ENCODE measurements around the gene DAG1. TPM values are rescaled to one million over a fixed set of nuclear protein-coding genes. Genes with fewer than 3 reads are reported as not detected.

DAG1 gene
- total and polyA plus RNA-seq, 10 of the 15 experiments (the other 5 are each of a cell fraction or from before 2014, with no cell fraction given): 0.33 to 16.3 (median 9.2) TPM

GRCh38 chr3:49434731-49435130 lies 35.3 kb upstream of the DAG1 start:
- TF ChIP-seq ZNF207 (IDR thresholded peaks at IDR 0.05; ENCODE audit: borderline replicate concordance) (no peak), EZH2 (IDR thresholded peaks at IDR 0.05; ENCODE audit: borderline replicate concordance, control insufficient read depth, low read depth, low read length) (no peak), RAD51 (IDR thresholded peaks at IDR 0.05) (no peak), PRDM15 (CRISPR knock-in tag; IDR thresholded peaks at IDR 0.05) (no peak), RAD21 (IDR thresholded peaks at IDR 0.05; ENCODE audit: insufficient read depth, low read depth, low read length) (no peak), ZZZ3 (IDR thresholded peaks at IDR 0.05; ENCODE audit: control insufficient read depth, insufficient read length, low read depth) (no peak), YY1 (IDR thresholded peaks at IDR 0.05; ENCODE audit: low read depth, low read length) (no peak), EGR1 (IDR thresholded peaks at IDR 0.05; ENCODE audit: borderline replicate concordance in 1 of 2, low read depth in 2 of 2, low read length in 2 of 2) (no peak), CEBPB (IDR thresholded peaks at IDR 0.05; ENCODE audit: borderline replicate concordance in 1 of 2, low read depth in 2 of 2, low read length in 2 of 2) (no peak), HDGF (IDR thresholded peaks at IDR 0.05) (no peak)
- TF ChIP-seq, protein P1, sequence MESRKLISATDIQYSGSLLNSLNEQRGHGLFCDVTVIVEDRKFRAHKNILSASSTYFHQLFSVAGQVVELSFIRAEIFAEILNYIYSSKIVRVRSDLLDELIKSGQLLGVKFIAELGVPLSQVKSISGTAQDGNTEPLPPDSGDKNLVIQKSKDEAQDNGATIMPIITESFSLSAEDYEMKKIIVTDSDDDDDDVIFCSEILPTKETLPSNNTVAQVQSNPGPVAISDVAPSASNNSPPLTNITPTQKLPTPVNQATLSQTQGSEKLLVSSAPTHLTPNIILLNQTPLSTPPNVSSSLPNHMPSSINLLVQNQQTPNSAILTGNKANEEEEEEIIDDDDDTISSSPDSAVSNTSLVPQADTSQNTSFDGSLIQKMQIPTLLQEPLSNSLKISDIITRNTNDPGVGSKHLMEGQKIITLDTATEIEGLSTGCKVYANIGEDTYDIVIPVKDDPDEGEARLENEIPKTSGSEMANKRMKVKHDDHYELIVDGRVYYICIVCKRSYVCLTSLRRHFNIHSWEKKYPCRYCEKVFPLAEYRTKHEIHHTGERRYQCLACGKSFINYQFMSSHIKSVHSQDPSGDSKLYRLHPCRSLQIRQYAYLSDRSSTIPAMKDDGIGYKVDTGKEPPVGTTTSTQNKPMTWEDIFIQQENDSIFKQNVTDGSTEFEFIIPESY (IDR thresholded peaks at IDR 0.05): no peak
- TF ChIP-seq, protein P2, sequence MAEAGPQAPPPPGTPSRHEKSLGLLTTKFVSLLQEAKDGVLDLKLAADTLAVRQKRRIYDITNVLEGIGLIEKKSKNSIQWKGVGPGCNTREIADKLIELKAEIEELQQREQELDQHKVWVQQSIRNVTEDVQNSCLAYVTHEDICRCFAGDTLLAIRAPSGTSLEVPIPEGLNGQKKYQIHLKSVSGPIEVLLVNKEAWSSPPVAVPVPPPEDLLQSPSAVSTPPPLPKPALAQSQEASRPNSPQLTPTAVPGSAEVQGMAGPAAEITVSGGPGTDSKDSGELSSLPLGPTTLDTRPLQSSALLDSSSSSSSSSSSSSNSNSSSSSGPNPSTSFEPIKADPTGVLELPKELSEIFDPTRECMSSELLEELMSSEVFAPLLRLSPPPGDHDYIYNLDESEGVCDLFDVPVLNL (IDR thresholded peaks at IDR 0.05; ENCODE audit: low read depth, low read length): no peak
- in situ Hi-C loops (cut with MboI) (no loop called here), intact Hi-C loops (cut with micrococcal nuclease; ENCODE audit: unreplicated experiment) (no loop called here)
- Histone ChIP-seq H3K27ac (ENCODE audit: control insufficient read depth, insufficient read depth) (no peak overlapping the region), H3K36me3 (ENCODE audit: control insufficient read depth in 2 of 2, insufficient read depth in 2 of 2, low read length in 1 of 2) (no peaks in the 10 kb centered on the region), H3K4me1 (ENCODE audit: control insufficient read depth, insufficient read depth, low read length) (no peaks in the 10 kb centered on the region), H3K9me3 (replicated peaks; ENCODE audit: control insufficient read depth, insufficient read depth, low read length) (no peaks in the 10 kb centered on the region), H3K27me3 (replicated peaks in 1 of 2; ENCODE audit: control insufficient read depth in 2 of 2, insufficient read depth in 2 of 2, low read length in 1 of 2) (no peaks in the 10 kb centered on the region), H3K9ac (ENCODE audit: control insufficient read depth, insufficient read depth, low read length) (no peak overlapping the region), H4K20me1 (ENCODE audit: control insufficient read depth, insufficient read depth) (no peaks in the 10 kb centered on the region), H2AFZ (ENCODE audit: control insufficient read depth, low read depth, low read length) (no peak overlapping the region), H3K4me2 (ENCODE audit: control insufficient read depth, insufficient read depth) (no peak overlapping the region), H3K79me2 (ENCODE audit: control insufficient read depth, insufficient read depth, low read length) (no peaks in the 10 kb centered on the region), H3K4me3 (no peak overlapping the region)
- no TSS peak for BruUV-seq (replicated peaks)
- POLR2A ChIA-PET: interaction anchor here (0.6 kb wide), 1 partner anchor 36 kb away, joined by 3 read pairs; no protein-coding TSS in a partner anchor
- 96% methylated on average over 5 of the region's 5 CpGs for WGBS (ENCODE audit: insufficient coverage, insufficient replicate concordance, low lambda C conversion rate, missing lambda C conversion rate)
- RAD21 ChIA-PET (ENCODE audit: unreplicated experiment): no interaction called here
- SMC1A ChIA-PET (ENCODE audit: uncharacterized antibody, unreplicated experiment): no interaction called here
- CTCF ChIA-PET: no interaction called here
- no peak for DNase-seq (ENCODE audit: low read depth, low spot score)
- no peak for ATAC-seq
- FAIRE-seq: no peak

Measured in GM12878 (cell line).